ENCODE data around the gene KIF20B.

The KIF20B gene

GRCh38 chr10:89771684-89772083 lies 70.3 kb downstream of the KIF20B start:
- Histone ChIP-seq H3K4me2 (no peak overlapping the region), H3K4me3 (IDR thresholded peaks at IDR 0.05; ENCODE audit: insufficient read depth, low read depth, low read length) (no peak overlapping the region), H3K27ac (no peak overlapping the region), H3K9ac (no peak overlapping the region), H3K27me3 (ENCODE audit: insufficient read depth, low read depth) (no peaks in the 10 kb centered on the region), H3K36me3 (ENCODE audit: insufficient read depth) (no peaks in the 10 kb centered on the region), H4K20me1 (ENCODE audit: insufficient read depth) (no peaks in the 10 kb centered on the region), H3K79me2 (ENCODE audit: insufficient read depth, low read depth) (no peaks in the 10 kb centered on the region), H3K4me1 (ENCODE audit: low read depth, poor library complexity, severe bottlenecking) (peaks cover 21% of the 10 kb centered on the region), H2AFZ (ENCODE audit: low read depth) (no peak overlapping the region)
- no peak for TF ChIP-seq CTCF (conservative IDR thresholded peaks at IDR 0.05; ENCODE audit: low read depth, low read length)

GRCh38 chr10:89773081-89773480 lies 71.7 kb downstream of the KIF20B start:
- Histone ChIP-seq H2AFZ (ENCODE audit: low read depth) (no peak overlapping the region), H4K20me1 (ENCODE audit: insufficient read depth) (no peaks in the 10 kb centered on the region), H3K4me2 (no peak overlapping the region), H3K36me3 (ENCODE audit: insufficient read depth) (no peaks in the 10 kb centered on the region), H3K4me3 (IDR thresholded peaks at IDR 0.05; ENCODE audit: insufficient read depth, low read depth, low read length) (no peak overlapping the region), H3K27me3 (ENCODE audit: insufficient read depth, low read depth) (no peaks in the 10 kb centered on the region), H3K9ac (no peak overlapping the region), H3K79me2 (ENCODE audit: insufficient read depth, low read depth) (no peaks in the 10 kb centered on the region), H3K4me1 (ENCODE audit: low read depth, poor library complexity, severe bottlenecking) (peaks cover 16% of the 10 kb centered on the region), H3K27ac (no peak overlapping the region)
- TF ChIP-seq CTCF (conservative IDR thresholded peaks at IDR 0.05; ENCODE audit: low read depth, low read length), result no peak

GRCh38 chr10:89776665-89777064 lies 75.3 kb downstream of the KIF20B start:
- H3K4me3 ChIP-seq (IDR thresholded peaks at IDR 0.05; ENCODE audit: insufficient read depth, low read depth, low read length), result no peak overlapping the region
- no peaks in the 10 kb centered on the region for H3K79me2 ChIP-seq (ENCODE audit: insufficient read depth, low read depth)
- no peaks in the 10 kb centered on the region for H3K36me3 ChIP-seq (ENCODE audit: insufficient read depth)
- no peak overlapping the region for H2AFZ ChIP-seq (ENCODE audit: low read depth)
- H3K27ac ChIP-seq, result no peak overlapping the region
- H4K20me1 ChIP-seq (ENCODE audit: insufficient read depth), result no peaks in the 10 kb centered on the region
- H3K4me1 ChIP-seq (ENCODE audit: low read depth, poor library complexity, severe bottlenecking), result no peaks in the 10 kb centered on the region
- H3K4me2 ChIP-seq, result no peak overlapping the region
- H3K27me3 ChIP-seq (ENCODE audit: insufficient read depth, low read depth), result no peaks in the 10 kb centered on the region
- no peak overlapping the region for H3K9ac ChIP-seq
- no peak for TF ChIP-seq CTCF (conservative IDR thresholded peaks at IDR 0.05; ENCODE audit: low read depth, low read length)

- Histone ChIP-seq H3K36me3 (ENCODE audit: insufficient read depth) (no peaks in the 10 kb centered on the region), H3K9ac (no peak overlapping the region), H3K4me1 (ENCODE audit: low read depth, poor library complexity, severe bottlenecking) (no peaks in the 10 kb centered on the region), H3K27ac (no peak overlapping the region), H2AFZ (ENCODE audit: low read depth) (no peak overlapping the region), H3K4me3 (IDR thresholded peaks at IDR 0.05; ENCODE audit: insufficient read depth, low read depth, low read length) (no peak overlapping the region), H4K20me1 (ENCODE audit: insufficient read depth) (no peaks in the 10 kb centered on the region), H3K79me2 (ENCODE audit: insufficient read depth, low read depth) (no peaks in the 10 kb centered on the region), H3K4me2 (no peak overlapping the region), H3K27me3 (ENCODE audit: insufficient read depth, low read depth) (no peaks in the 10 kb centered on the region)
- TF ChIP-seq CTCF (conservative IDR thresholded peaks at IDR 0.05; ENCODE audit: low read depth, low read length), result no peak
Measured at GRCh38 chr10:89782470-89782869, 81.1 kb downstream of the KIF20B start.
